Smooth muscle cell (in vitro differentiated cells): ENCODE results near the gene GRIN3B. TPM values are rescaled to one million over a fixed set of nuclear protein-coding genes. Genes with fewer than 3 reads are reported as not detected.

Experiments used
- DNase-seq: peaks from one replicate; lab custom pipeline; 2025; ENCODE audit not compliant: unreplicated experiment; lab: John Stamatoyannopoulos, UW
- H2AFZ ChIP-seq: fragments of 200-600 bp; sonication (generic); 2 replicates; pipeline ENCODE4 v1.6.0; 2016; ENCODE audit warnings: antibody characterized with exemption, low read depth, mild to moderate bottlenecking
- H3F3A ChIP-seq: fragments of 200-600 bp; sonication (generic); 2 replicates; pipeline ENCODE4 v1.6.0; 2017; ENCODE audit warnings: antibody characterized with exemption, low read depth
- H3K27ac ChIP-seq: fragments of 200-600 bp; sonication (generic); 2 replicates; pipeline ENCODE4 v1.5.1; 2016; ENCODE audit warnings: low read depth, mild to moderate bottlenecking
- H3K27me3 ChIP-seq: fragments of 200-600 bp; sonication (generic); 2 replicates; pipeline ENCODE4 v1.6.1; 2016; ENCODE audit warnings: low read depth, mild to moderate bottlenecking
- H3K36me3 ChIP-seq: fragments of 200-600 bp; sonication (generic); 2 replicates; pipeline ENCODE4 v1.5.1; 2016; ENCODE audit warnings: low read depth
- H3K4me1 ChIP-seq: fragments of 200-600 bp; sonication (generic); 2 replicates; pipeline ENCODE4 v1.5.1; 2016; ENCODE audit warnings: low read depth
- H3K4me2 ChIP-seq: fragments of 200-600 bp; sonication (generic); 2 replicates; pipeline ENCODE4 v1.6.0; 2016; ENCODE audit warnings: mild to moderate bottlenecking
- H3K4me3 ChIP-seq: fragments of 200-600 bp; sonication (generic); 2 replicates; pipeline ENCODE4 v1.5.1; 2016; ENCODE audit warnings: mild to moderate bottlenecking
- H3K79me2 ChIP-seq: fragments of 200-600 bp; sonication (generic); 2 replicates; pipeline ENCODE4 v1.6.0; 2016; ENCODE audit warnings: low read depth, mild to moderate bottlenecking
- H3K9ac ChIP-seq: fragments of 200-600 bp; sonication (generic); 2 replicates; pipeline ENCODE4 v1.6.0; 2016; ENCODE audit warnings: low read depth
- H3K9me3 ChIP-seq: fragments of 200-600 bp; sonication (generic); replicated peaks from 2 replicates; pipeline ENCODE4 v1.5.1; 2016; ENCODE audit warnings: low read depth
- H4K20me1 ChIP-seq: fragments of 200-600 bp; sonication (generic); 2 replicates; pipeline ENCODE4 v1.6.0; 2016; ENCODE audit warnings: low read depth
- CTCF ChIP-seq: fragments of 200-600 bp; sonication (generic); IDR thresholded peaks from 2 replicates; pipeline ENCODE4 v1.5.1; 2017; ENCODE audit warnings: borderline replicate concordance, mild to moderate bottlenecking, antibody characterized with exemption; ENCODE audit not compliant: insufficient read depth, poor library complexity, severe bottlenecking
- WGBS: methylation state at CpG from one replicate; pipeline ENCODE4 v1.1.7; 2016; ENCODE audit warnings: low lambda C conversion rate; 5-methylcytosine and 5-hydroxymethylcytosine counted together
- polyA plus RNA-seq: library from polyadenylated mRNA; unstranded; fragments of >200 nt; fragmentation: Nextera tagmentation; extraction: Ambion mirVana; gene quantifications from 2 replicates; pipeline ENCODE4 v1.2.1, GENCODE V29; 2016
- total RNA-seq: library from RNA; depleted of rRNA; stranded (reverse); fragments of >200 nt; gene quantifications from 2 replicates; pipeline ENCODE4 v1.2.3, GENCODE V29; 2014

The GRIN3B gene
- total and polyA plus RNA-seq, 2 experiments from 2014 or later = 1.2 to 12.6 TPM

GRCh38 chr19:1046836-1047695 lies 46.8 kb downstream of the GRIN3B start:
- Histone ChIP-seq H4K20me1 (no peaks in the 10 kb centered on the region), H3F3A (no peaks in the 10 kb centered on the region), H3K27ac (no peak overlapping the region), H3K9ac (no peak overlapping the region), H3K9me3 (no peaks in the 10 kb centered on the region), H3K4me2 (no peak overlapping the region), H3K27me3 (no peaks in the 10 kb centered on the region), H2AFZ (no peak overlapping the region), H3K4me1 (no peaks in the 10 kb centered on the region), H3K36me3 (no peaks in the 10 kb centered on the region), H3K4me3 (no peak overlapping the region), H3K79me2 (no peaks in the 10 kb centered on the region)
- no peak for TF ChIP-seq CTCF
- no peak for DNase-seq
- WGBS = 96% methylated on average over 75 of the region's 77 CpGs

- Histone ChIP-seq H3K9ac (no peak overlapping the region), H2AFZ (no peak overlapping the region)
- WGBS = 86% methylated on average over 20 of the region's 20 CpGs
These were observed 47.5 kb downstream of the GRIN3B start for GRCh38 chr19:1047696-1048147.

GRCh38 chr19:1049106-1049505 lies 48.9 kb downstream of the GRIN3B start:
- no peak for TF ChIP-seq CTCF
- Histone ChIP-seq H3K4me3 (no peak overlapping the region), H3K4me2 (no peak overlapping the region), H3F3A (no peaks in the 10 kb centered on the region), H3K9ac (no peak overlapping the region), H3K9me3 (no peaks in the 10 kb centered on the region), H3K27ac (no peak overlapping the region), H3K4me1 (no peaks in the 10 kb centered on the region), H3K79me2 (no peaks in the 10 kb centered on the region), H4K20me1 (no peaks in the 10 kb centered on the region), H3K27me3 (no peaks in the 10 kb centered on the region), H2AFZ (no peak overlapping the region), H3K36me3 (no peaks in the 10 kb centered on the region)
- DNase-seq = no peak
- 97% methylated on average over 12 of the region's 17 CpGs for WGBS

More at GRCh38 chr19:1047696-1048147, 47.5 kb downstream of the GRIN3B start:
- H3K27me3 ChIP-seq = no peaks in the 10 kb centered on the region
- H3K4me2 ChIP-seq = no peak overlapping the region
- no peaks in the 10 kb centered on the region for H3K4me1 ChIP-seq
- no peak overlapping the region for H3K4me3 ChIP-seq
- H3F3A ChIP-seq = no peaks in the 10 kb centered on the region
- H3K36me3 ChIP-seq = no peaks in the 10 kb centered on the region
- no peak for TF ChIP-seq CTCF
- no peak for DNase-seq
- H3K27ac ChIP-seq = no peak overlapping the region
- no peaks in the 10 kb centered on the region for H3K9me3 ChIP-seq
- H4K20me1 ChIP-seq = no peaks in the 10 kb centered on the region
- no peaks in the 10 kb centered on the region for H3K79me2 ChIP-seq
